GM21423 (cell line): ENCODE measurements around the gene MYO1H.
A peak's percentile ranks its signal among the peaks of the same experiment; 100 is the strongest.
"Not testable (repeated sequence)": the region's sequence is repeated elsewhere in the genome, so short reads cannot be mapped to it uniquely, and the experiment has no call there.

Source experiments
- ATAC-seq: cut with Tn5 transposase; IDR thresholded peaks from one replicate; pipeline ENCODE4 v1.9.1; 2021; ENCODE audit warnings: mild to moderate bottlenecking, moderate library complexity; ENCODE audit not compliant: unreplicated experiment

Gene MYO1H

DNA sequence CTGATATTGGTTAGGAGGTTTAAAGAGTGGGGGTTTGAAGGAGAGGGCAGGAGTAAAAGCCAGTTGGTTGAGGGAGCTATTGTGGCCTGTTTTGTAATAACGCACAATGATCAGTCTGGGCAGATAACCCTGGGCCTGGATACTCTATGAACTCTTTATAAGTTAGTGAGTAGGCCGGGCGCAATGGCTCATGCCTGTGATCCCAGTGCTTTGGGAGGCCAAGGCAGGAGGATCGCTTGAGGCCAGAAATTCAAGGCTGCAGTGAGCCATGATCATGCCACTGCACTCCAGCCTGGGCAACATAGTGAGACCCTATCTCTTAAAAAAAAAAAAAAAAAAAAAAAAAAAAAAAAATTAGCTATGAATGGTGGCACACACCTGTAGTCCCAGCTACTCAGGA is 58.4 kb downstream of the MYO1H start:
- ATAC-seq = not testable (repeated sequence)

- ATAC-seq = no peak
Observed at GRCh38 chr12:109418848-109419480, 71.3 kb downstream of the MYO1H start.

GRCh38 chr12:109421355-109422087 is 73.8 kb downstream of the MYO1H start:
- no peak for ATAC-seq

DNA sequence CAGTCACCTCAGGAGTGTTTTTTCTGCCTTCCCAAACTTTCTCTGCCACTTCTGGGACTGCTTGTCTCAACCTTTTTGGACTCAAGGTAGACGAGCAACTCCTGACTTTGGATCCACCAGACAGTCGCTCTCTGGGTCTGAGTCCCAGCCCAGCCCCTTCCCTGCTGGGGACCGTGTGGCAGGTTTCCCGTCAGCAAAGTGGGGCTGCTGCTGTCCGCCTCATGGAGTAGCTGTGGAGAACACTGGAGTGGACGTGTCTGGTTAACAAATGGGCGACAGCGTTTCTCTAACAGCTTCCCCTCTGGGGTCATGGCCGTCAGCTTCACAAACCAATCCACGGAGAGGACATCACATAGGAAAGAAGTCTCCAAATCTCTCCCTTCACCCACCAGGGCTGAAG is 74.6 kb downstream of the MYO1H start:
- ATAC-seq = no peak

DNA sequence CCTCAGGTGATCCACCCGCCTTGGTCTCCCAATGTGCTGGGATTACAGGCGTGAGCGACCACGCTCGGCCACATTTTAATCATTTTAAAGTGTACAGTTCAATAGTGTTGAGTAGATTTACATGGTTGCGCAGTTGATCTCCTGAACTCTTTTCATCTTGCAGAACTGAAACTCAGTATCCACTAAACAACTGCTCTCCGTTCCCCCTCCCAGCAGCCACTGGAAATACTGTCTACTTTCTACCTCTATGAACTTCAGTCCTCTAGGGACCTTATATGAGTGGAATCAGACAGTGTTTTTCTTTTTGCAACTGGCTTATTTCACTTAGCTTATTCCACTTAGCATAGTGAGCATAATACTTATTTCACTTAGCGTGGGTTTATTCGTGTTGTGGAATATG is 75.7 kb downstream of the MYO1H start:
- no peak for ATAC-seq

DNA sequence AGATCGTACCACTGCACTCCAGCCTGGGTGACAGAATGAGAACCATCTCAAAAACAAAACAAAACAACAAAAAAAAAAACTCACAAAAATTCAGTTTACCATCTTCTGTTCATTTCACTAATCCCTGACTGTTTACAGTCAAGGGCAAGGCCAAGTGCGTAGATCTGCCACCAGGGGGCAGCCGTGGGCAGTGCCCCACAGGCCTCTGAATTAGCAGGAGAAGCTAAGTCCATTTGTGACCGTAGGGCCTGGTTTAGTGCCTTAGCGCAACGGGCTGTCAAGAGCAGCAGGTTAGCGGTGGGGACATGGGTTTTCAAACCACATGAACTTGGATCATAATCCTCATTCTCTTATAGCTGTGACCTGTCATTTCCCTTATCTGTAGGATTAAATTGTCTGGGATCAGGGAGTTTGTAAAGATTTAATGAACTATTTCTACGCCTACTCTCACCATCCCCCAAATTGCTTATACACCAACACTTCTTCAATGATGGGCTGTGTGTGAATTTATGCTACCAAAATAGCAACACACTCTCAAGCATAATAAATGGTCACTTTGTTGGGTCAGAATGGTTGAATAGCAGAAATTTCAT is 80.4 kb downstream of the MYO1H start:
- ATAC-seq = peak; percentile 76

- ATAC-seq = not testable (repeated sequence)
Observed at GRCh38 chr12:109428804-109429203, 81.1 kb downstream of the MYO1H start.

DNA sequence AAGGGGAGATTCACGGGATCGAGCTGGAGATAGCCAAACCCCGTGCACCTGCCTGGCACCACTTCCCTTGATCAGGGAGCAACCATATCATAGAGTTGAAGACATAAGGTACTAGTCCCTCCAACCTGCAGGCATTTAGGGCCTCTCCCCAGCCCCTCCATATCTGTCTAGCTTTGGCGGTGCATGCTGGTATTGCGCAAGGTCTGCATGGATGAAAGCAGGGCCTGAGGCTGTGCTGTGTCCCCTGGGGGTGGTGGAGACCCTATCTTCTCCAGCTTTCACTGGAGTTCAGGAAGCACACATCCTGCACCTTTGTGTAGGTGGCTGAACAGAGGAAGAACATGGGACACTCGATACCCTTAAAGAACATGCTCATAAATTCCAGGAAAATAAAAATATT is 82.5 kb downstream of the MYO1H start:
- no peak for ATAC-seq

DNA sequence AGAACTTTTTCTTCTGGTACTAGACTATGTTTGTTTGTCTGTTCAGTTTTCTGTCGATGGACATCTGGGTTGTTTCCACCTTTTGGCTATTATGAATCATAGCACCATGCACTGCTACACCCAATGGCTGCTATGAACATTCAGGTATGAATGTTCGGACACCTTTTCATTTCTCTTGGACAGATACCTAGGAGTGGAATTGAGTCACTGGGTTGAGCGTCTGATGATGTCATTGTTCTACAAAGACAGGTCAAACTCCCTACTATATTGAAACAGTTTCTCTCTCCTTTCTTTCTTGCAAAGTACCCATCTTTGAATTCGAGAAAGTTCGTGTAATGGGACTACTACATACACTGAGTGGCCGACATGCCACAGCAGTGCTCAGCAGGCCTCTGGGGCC is 84.7 kb downstream of the MYO1H start:
- no peak for ATAC-seq

- ATAC-seq = peak; percentile 63
Observed at GRCh38 chr12:109432842-109433304, 85.2 kb downstream of the MYO1H start.

DNA sequence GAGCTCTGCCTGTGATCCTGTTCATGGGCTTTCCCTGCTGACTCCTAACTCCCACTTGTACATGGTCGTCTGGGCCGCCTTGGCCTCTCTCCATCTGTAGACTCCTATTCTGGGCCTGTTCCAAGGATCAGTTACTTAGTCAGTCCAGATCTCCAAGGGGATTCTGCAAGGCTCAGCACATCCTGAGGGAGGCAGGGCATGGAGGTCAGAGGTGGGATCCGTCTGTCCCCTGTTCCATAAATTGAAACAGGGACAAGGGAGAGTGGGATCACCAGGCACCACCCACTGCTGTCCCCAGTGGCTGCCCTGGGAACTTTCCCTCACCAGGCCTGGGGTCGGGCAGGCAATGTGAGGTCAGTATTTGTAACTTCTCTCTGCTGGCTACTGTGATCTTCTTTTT is 85.9 kb downstream of the MYO1H start:
- no peak for ATAC-seq

DNA sequence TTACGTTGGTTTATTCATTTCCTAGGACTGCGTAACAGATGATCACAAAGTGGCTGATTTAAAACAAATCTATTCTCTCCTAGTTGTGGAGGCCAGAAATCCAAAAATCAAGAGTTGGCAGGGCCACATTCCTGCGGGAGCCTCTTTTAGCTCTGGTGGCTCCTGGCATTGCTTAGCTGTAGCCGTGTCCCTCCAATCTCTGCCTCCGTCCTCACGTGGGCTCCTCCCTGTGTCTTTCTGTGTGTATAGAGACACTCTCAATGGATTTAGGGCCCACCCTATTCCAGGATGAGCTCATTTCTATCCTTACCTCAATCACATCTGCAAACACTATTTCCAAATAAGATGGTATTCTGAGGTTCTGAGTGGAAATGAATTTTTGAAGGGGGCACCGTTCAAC is 86.9 kb downstream of the MYO1H start:
- no peak for ATAC-seq

GRCh38 chr12:109435428-109436187 is 87.9 kb downstream of the MYO1H start:
- ATAC-seq = no peak

GRCh38 chr12:109436188-109436560 is 88.5 kb downstream of the MYO1H start:
- no peak for ATAC-seq

GRCh38 chr12:109439181-109439580 is 91.5 kb downstream of the MYO1H start:
- no peak for ATAC-seq

- not testable (repeated sequence) for ATAC-seq
Observed at GRCh38 chr12:109439951-109440350, 92.3 kb downstream of the MYO1H start.

DNA sequence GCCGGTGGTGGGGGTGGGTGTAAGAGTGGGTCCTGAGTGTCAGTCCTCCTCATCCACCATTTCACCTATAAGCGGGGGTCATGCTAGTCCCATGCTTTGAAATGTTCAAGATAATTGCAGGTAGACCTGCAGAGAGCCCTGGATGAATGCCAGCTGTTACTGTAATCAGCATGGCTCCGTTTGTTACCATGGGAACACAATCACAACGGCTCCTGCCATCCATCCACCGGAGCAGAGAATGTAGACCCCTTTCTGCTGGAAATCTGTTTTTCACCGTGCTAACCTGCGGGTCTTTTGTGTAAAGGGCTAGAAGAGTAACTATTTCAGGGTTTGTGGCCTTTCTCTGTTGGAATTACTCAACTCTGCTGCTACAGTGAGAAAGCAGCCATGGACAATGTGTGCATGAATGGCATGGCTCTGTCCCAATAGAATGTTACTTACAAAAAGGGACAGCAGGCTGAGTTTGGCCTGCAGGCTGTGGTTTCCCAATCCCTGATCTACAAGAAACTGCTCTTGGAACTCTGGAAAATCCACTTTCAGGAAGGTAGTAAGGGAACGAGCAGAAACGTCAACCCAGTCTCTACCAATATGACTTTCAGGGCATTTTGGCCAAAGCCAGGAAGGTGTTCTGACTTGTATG is 93.3 kb downstream of the MYO1H start:
- ATAC-seq = no peak

DNA sequence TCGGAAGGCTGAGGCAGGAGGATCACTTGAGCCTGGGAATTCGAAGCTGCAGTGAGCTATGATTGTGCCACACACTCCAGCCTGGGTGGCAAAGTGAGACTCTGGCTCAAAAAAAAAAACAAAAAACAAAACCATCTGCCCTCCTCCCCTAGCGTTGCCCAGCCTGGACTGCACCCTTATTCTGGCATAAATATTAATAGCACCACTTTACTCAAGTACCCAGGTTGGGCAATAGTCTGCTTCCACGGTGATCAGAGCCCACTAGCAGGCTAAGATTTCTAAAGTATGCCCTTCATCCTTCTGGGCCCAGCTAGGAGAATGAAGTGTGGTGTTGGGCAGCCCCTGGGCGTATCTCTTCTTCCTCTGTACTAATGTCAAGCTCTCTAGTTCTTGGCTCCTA is 96.1 kb downstream of the MYO1H start:
- no peak for ATAC-seq

DNA sequence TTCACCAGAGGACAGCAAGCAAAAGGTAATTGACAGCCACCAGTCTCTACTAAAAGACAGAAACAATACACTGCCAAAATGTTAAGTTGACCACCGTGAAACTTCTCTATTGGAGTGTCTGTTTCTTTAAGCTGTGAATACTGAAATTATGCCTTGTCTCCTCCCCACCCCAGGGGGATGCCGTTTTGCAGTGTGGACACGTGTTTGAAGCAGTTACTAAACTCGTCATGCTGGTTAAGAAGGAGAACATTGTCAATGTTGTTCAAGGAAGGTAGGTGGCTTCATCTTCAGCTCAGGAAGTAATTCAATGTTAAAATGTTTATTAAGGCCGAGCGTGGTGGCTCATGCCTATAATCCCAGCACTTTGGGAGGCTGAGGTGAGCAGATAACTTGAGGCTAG is 96.6 kb downstream of the MYO1H start:
- no peak for ATAC-seq

DNA sequence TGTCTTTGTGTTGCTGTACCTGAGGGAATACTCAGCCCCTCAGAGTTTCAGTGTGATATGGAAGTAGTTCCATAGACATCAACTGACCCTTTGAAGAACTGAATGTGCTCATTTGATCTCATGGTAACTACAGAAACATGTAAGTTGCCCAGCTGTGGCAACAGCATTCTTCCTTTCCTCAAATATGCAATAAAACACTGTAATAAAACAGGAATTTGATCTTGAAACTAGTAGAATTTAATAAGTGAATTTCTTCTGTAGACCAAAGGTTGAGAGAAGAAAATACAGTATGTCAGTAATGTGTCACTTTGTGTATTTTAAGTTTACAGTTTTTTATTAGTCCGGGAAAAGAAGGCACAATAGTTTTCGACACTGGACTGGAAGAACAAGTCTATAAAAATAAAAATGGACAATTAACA is 97.5 kb downstream of the MYO1H start:
- ATAC-seq = no peak

GRCh38 chr12:109446869-109447268 is 99.2 kb downstream of the MYO1H start:
- no peak for ATAC-seq
